Esophagus (tissue), 2 donors: Measurements from ENCODE around the gene IL31. TPM values are rescaled to one million over a fixed set of nuclear protein-coding genes. Genes with fewer than 3 reads are reported as not detected.

Source experiments
- H3K27ac ChIP-seq, 2 donors: one replicate each; pipeline ENCODE4 v1.5.1; 2013; ENCODE audit warnings: low read depth in 2 of 2, mild to moderate bottlenecking in 2 of 2, inconsistent platforms in 1 of 2, low read length in 1 of 2, moderate library complexity in 1 of 2
- H3K27me3 ChIP-seq, 2 donors: one replicate each; pipeline ENCODE4 v1.6.1; 2013; ENCODE audit warnings: low read length in 2 of 2, control low read depth in 1 of 2, mild to moderate bottlenecking in 1 of 2; ENCODE audit not compliant: insufficient read depth in 2 of 2, control insufficient read depth in 1 of 2
- H3K36me3 ChIP-seq, 2 donors: one replicate each; pipeline ENCODE4 v1.6.1; 2013; ENCODE audit warnings: low read length in 1 of 2; ENCODE audit not compliant: control insufficient read depth in 2 of 2, insufficient read depth in 2 of 2
- H3K4me1 ChIP-seq, 2 donors: one replicate each; pipeline ENCODE4 v1.6.1; 2013; ENCODE audit warnings: low read length in 1 of 2; ENCODE audit not compliant: control insufficient read depth in 2 of 2, insufficient read depth in 2 of 2
- H3K4me3 ChIP-seq, 2 donors: one replicate each; pipeline ENCODE4 v1.5.1; 2013; ENCODE audit warnings: low read length in 2 of 2, mild to moderate bottlenecking in 2 of 2, low read depth in 1 of 2, moderate library complexity in 1 of 2
- H3K9me3 ChIP-seq, 2 donors: one replicate each; pipeline ENCODE4 v1.6.1; 2013; ENCODE audit warnings: mild to moderate bottlenecking in 2 of 2, low read depth in 1 of 2, low read length in 1 of 2, moderate library complexity in 1 of 2; ENCODE audit not compliant: control insufficient read depth in 2 of 2, insufficient read depth in 1 of 2
- WGBS, 2 donors: extraction: QIAGEN DNeasy Blood & Tissue Kit; methylation state at CpG; one replicate each; pipeline ENCODE4 v1.1.7; 2013; 5-methylcytosine and 5-hydroxymethylcytosine counted together
- polyA plus RNA-seq, 2 donors: library from polyadenylated mRNA; stranded (reverse); fragments of 200-250 nt; gene quantifications; one replicate each; pipeline ENCODE4 v1.2.3, GENCODE V29; 2013
- donor health status: healthy with polysubstance abuse.
- donor health status: Bipolar disorder and iron deficiency.

The IL31 gene
- polyA plus RNA-seq, 2 donors = not detected

- Histone ChIP-seq H3K9me3 (no peaks in the 10 kb centered on the region), H3K4me1 (no peaks in the 10 kb centered on the region), H3K27ac (no peak overlapping the region), H3K27me3 (no peaks in the 10 kb centered on the region), H3K4me3 (no peak overlapping the region), H3K36me3 (no peaks in the 10 kb centered on the region)
- WGBS, 2 donors = 71 to 74% methylated on average over 8 of the region's 8 CpGs
Observed at GRCh38 chr12:122161682-122162081, 12.3 kb downstream of the IL31 start.

GRCh38 chr12:122160761-122161160, 13.3 kb downstream of the IL31 start:
- no peaks in the 10 kb centered on the region for H3K36me3 ChIP-seq
- H3K27me3 ChIP-seq = no peaks in the 10 kb centered on the region
- no peaks in the 10 kb centered on the region for H3K4me1 ChIP-seq
- H3K9me3 ChIP-seq = no peaks in the 10 kb centered on the region
- H3K27ac ChIP-seq = no peak overlapping the region
- no peak overlapping the region for H3K4me3 ChIP-seq
- 85 to 87% methylated on average over 10 to 11 of the region's 11 CpGs for WGBS, 2 donors

- H3K27me3 ChIP-seq = no peaks in the 10 kb centered on the region
- no peaks in the 10 kb centered on the region for H3K9me3 ChIP-seq
- H3K4me1 ChIP-seq = no peaks in the 10 kb centered on the region
- WGBS, 2 donors = 74 to 75% methylated on average over 4 of the region's 4 CpGs
- H3K27ac ChIP-seq = no peak overlapping the region
- no peaks in the 10 kb centered on the region for H3K36me3 ChIP-seq
- no peak overlapping the region for H3K4me3 ChIP-seq
Observed at GRCh38 chr12:122159882-122160281, 14.1 kb downstream of the IL31 start.

GRCh38 chr12:122158700-122159285, 15.2 kb downstream of the IL31 start:
- no peaks in the 10 kb centered on the region for H3K27me3 ChIP-seq
- H3K4me1 ChIP-seq = no peaks in the 10 kb centered on the region
- no peak overlapping the region for H3K27ac ChIP-seq
- WGBS, 2 donors = 65 to 78% methylated on average over 7 of the region's 7 CpGs
- no peak overlapping the region for H3K4me3 ChIP-seq
- H3K36me3 ChIP-seq = no peaks in the 10 kb centered on the region
- no peaks in the 10 kb centered on the region for H3K9me3 ChIP-seq

DNA sequence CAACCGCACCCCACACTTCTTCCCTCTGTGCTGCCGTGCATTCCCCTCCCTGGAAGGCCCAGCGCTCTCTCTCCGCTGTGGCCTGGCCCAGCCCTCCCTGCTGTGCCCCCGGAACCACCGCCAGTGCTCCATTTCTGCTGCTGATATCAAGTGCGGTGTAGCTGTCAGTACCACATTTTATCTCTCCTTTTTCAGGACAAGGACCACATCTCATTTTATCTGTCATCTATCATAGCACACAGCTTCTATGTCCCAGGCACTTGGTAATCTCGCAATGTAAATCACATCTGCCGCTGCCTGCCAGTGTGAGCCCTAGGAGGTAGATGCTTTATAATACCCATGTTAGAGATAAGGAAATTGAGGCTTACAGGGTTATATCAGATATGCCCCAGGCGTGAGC, 18.3 kb downstream of the IL31 start:
- no peaks in the 10 kb centered on the region for H3K27me3 ChIP-seq

GRCh38 chr12:122152754-122153153, 21.3 kb downstream of the IL31 start:
- 82 to 91% methylated on average over 9 of the region's 9 CpGs for WGBS, 2 donors
- H3K4me1 ChIP-seq = no peaks in the 10 kb centered on the region
- no peaks in the 10 kb centered on the region for H3K36me3 ChIP-seq
- no peak overlapping the region for H3K4me3 ChIP-seq
- H3K27ac ChIP-seq = no peak overlapping the region
- H3K27me3 ChIP-seq = no peaks in the 10 kb centered on the region
- no peaks in the 10 kb centered on the region for H3K9me3 ChIP-seq

More for the DNA sequence above, 18.3 kb downstream of the IL31 start:
- H3K27ac ChIP-seq = no peak overlapping the region
- H3K9me3 ChIP-seq = no peaks in the 10 kb centered on the region
- H3K4me3 ChIP-seq = no peak overlapping the region
- H3K36me3 ChIP-seq = no peaks in the 10 kb centered on the region
- WGBS, 2 donors = 84 to 88% methylated on average over 10 of the region's 10 CpGs
- H3K4me1 ChIP-seq = no peaks in the 10 kb centered on the region

DNA sequence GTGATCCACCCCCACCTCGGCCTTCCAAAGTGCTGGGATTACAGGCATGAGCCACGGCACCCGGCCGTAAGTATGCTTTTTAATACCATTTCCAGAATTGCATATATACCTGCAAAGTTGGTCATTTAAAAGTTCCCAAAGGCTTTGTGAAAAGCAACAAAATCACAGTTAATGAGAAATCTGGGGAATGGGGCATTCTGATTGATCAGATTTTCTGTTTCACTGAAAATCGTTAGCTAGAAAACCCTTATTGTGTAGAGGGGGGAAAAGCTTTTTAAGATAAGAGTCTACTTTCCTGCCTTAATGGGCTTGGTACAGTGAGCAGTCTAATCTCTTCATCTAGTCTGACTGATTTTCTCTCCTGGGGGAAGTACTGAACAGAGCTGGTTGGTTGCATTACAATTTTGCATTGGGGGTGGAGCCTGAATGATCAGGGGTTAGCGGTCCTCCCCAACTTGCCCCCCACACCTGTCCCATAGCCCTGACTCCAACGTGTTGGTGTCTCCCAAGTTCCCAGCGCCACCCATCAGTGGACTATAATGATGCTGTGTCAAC, 23.8 kb downstream of the IL31 start:
- Histone ChIP-seq H3K9me3 (no peaks in the 10 kb centered on the region), H3K4me1 (no peaks in the 10 kb centered on the region), H3K4me3 (no peak overlapping the region), H3K36me3 (no peaks in the 10 kb centered on the region), H3K27ac (no peak overlapping the region), H3K27me3 (no peaks in the 10 kb centered on the region)
- 72 to 75% methylated on average over 8 of the region's 8 CpGs for WGBS, 2 donors

DNA sequence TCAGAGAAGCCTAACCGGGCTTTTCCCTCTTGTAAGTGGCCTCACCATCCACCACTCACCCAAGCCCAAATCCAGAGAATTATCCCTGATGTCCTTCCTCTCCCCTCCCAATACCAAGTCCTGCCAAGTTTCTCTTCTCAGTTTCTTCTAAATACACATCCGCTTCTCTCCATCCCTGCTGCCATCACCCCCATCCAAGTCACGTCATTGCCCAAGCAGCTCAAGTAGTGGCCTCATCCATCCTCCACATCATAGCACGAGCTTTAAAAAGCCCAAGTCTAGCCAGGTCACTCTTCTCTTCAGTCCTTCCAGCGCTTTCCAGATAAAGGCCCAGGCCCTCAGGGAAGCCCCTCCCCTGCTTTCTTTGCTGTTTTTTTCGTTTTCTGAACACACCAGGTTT, 25.4 kb downstream of the IL31 start:
- H3K36me3 ChIP-seq = no peaks in the 10 kb centered on the region
- no peaks in the 10 kb centered on the region for H3K9me3 ChIP-seq
- no peak overlapping the region for H3K27ac ChIP-seq
- 52 to 57% methylated on average over 6 of the region's 6 CpGs for WGBS, 2 donors
- H3K4me1 ChIP-seq = no peaks in the 10 kb centered on the region
- no peak overlapping the region for H3K4me3 ChIP-seq
- no peaks in the 10 kb centered on the region for H3K27me3 ChIP-seq

DNA sequence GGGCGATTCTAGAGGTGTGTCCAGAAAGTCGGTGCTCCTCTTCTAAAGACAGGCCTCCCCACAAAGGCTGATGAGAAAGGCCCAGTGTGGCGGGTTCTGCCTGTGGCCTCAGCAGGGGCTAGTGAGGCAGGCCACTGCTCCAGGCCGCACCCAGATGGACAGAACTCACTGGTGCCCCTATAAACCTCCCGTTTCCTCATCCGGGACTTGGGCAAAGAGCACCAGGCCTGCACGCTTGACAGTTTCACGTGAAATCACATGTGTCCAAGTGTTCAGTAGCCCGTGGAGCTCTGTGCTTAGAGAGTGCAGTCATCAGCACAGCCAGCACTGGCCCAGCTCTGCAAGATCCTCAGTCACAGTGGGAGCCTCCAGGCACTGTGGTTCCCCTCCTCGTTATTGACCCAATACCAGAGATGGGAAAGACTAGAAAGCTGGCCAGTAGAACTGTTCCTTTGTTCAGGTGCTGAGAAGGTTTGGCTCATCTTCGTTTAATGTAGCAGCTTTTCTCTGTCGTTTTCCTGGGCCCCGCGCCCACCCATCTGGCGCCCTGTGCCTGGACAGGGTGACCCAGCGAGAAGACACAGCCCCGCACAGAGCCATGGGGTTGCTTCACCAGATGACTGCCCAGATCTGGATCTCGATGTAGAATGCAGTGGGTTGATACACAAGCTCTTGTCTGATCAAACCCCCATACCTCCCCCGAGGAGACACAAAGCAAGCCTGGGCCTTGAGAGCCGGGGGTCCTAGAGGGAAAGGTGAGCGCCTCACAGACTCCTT, 26.3 kb downstream of the IL31 start:
- Histone ChIP-seq H3K9me3 (no peaks in the 10 kb centered on the region), H3K36me3 (peaks cover 5 to 6% of the 10 kb centered on the region in 2 donors), H3K4me1 (no peaks in the 10 kb centered on the region), H3K4me3 (no peak overlapping the region), H3K27me3 (no peaks in the 10 kb centered on the region), H3K27ac (no peak overlapping the region)
- WGBS, 2 donors = 81 to 85% methylated on average over 21 of the region's 21 CpGs
